OCI-LY7 (cell line): ENCODE measurements around the gene PFN2. TPM values are rescaled to one million over a fixed set of nuclear protein-coding genes. Genes with fewer than 3 reads are reported as not detected.

ENCODE experiments used
- BruUV-seq: library from RNA; stranded (reverse); fragments of 400-500 nt; replicated peaks from 2 replicates; lab custom pipeline; 2021; lab: Mats Ljungman, UMichigan
- CTCF ChIA-PET: fragments of 300-600 bp; sonication (Branson Sonifier 250); formaldehyde crosslinking; loops from one replicate; lab custom pipeline; 2022; ENCODE audit warnings: antibody characterized with exemption; ENCODE audit not compliant: unreplicated experiment; lab: Charles Lee
- POLR2A ChIA-PET: fragments of 300-600 bp; sonication (Branson Sonifier 250); formaldehyde crosslinking; loops from one replicate; lab custom pipeline; 2022; ENCODE audit warnings: antibody characterized with exemption; lab: Charles Lee
- DNase-seq: peaks from one replicate; pipeline ENCODE4 v3.0.0-alpha.2; 2015; ENCODE audit warnings: low spot score
- H2AFZ ChIP-seq: fragments of 200-600 bp; sonication (generic), shearing (Covaris generic); 2 replicates; pipeline ENCODE4 v1.6.1; 2014; ENCODE audit warnings: mild to moderate bottlenecking, antibody characterized with exemption, low read length, moderate library complexity
- H3K27ac ChIP-seq: fragments of 200-600 bp; sonication (generic); 2 replicates; pipeline ENCODE4 v1.5.1; 2014; ENCODE audit warnings: mixed run types, low read depth, mild to moderate bottlenecking, moderate library complexity, low read length, inconsistent platforms; ENCODE audit not compliant: poor library complexity, severe bottlenecking
- H3K36me3 ChIP-seq: fragments of 200-600 bp; sonication (generic); 2 replicates; pipeline ENCODE4 v1.6.1; 2014; ENCODE audit warnings: mild to moderate bottlenecking, antibody characterized with exemption, low read length, moderate library complexity, mixed read lengths; ENCODE audit not compliant: insufficient read depth
- H3K4me1 ChIP-seq: fragments of 200-600 bp; sonication (generic); 2 replicates; pipeline ENCODE4 v1.5.1; 2014; ENCODE audit warnings: mild to moderate bottlenecking, low read length; ENCODE audit not compliant: insufficient read depth, poor library complexity, severe bottlenecking
- H3K4me2 ChIP-seq: fragments of 200-600 bp; sonication (generic); 2 replicates; pipeline ENCODE4 v1.6.1; 2014; ENCODE audit warnings: mild to moderate bottlenecking, low read length
- H3K4me3 ChIP-seq: fragments of 200-600 bp; sonication (generic); 2 replicates; pipeline ENCODE4 v1.5.1; 2014; ENCODE audit warnings: mild to moderate bottlenecking, low read depth, low read length; ENCODE audit not compliant: poor library complexity, severe bottlenecking
- H3K79me2 ChIP-seq: fragments of 200-600 bp; sonication (generic); 2 replicates; pipeline ENCODE4 v1.6.1; 2016; ENCODE audit warnings: low read depth, mild to moderate bottlenecking, low read length, moderate library complexity, mixed read lengths; ENCODE audit not compliant: insufficient read depth
- H3K9me2 ChIP-seq: fragments of 200-600 bp; sonication (generic); 2 replicates; pipeline ENCODE4 v1.6.1; 2016; ENCODE audit warnings: mild to moderate bottlenecking, low read length, mixed read lengths; ENCODE audit not compliant: insufficient read depth
- H3K9me3 ChIP-seq: fragments of 200-600 bp; sonication (generic); 2 replicates; pipeline ENCODE4 v1.6.1; 2014; ENCODE audit warnings: mild to moderate bottlenecking, mixed run types, low read length, mixed read lengths
- H4K20me1 ChIP-seq: fragments of 200-600 bp; sonication (generic); 2 replicates; pipeline ENCODE4 v1.6.1; 2014; ENCODE audit warnings: mild to moderate bottlenecking, antibody characterized with exemption, low read length, moderate library complexity, mixed read lengths; ENCODE audit not compliant: insufficient read depth
- CTCF ChIP-seq: fragments of 200-600 bp; sonication (generic); conservative IDR thresholded peaks from 2 replicates; pipeline ENCODE4 v1.5.1; 2014; ENCODE audit warnings: mild to moderate bottlenecking, antibody characterized with exemption, low read length, moderate library complexity, mixed read lengths
- EZH2phosphoT487 ChIP-seq: fragments of 200-600 bp; sonication (generic); IDR thresholded peaks from 2 replicates; pipeline ENCODE4 v1.6.1; 2018; ENCODE audit warnings: low read depth, borderline replicate concordance, mild to moderate bottlenecking, mixed run types, antibody characterized with exemption, low read length, moderate library complexity, mixed read lengths
- intact Hi-C: fragments of 100-400 bp; cut with micrococcal nuclease; formaldehyde crosslinking; loops from one replicate; pipeline ENCODE4 v1.10.0; 2022; ENCODE audit not compliant: unreplicated experiment
- total RNA-seq, 2 experiments: library from RNA; depleted of rRNA in 1 of 2; stranded (reverse); fragments of >200 nt in 1 of 2; shearing (Covaris generic) in 1 of 2; gene quantifications; 2 replicates each; pipeline ENCODE4 v1.2.3, GENCODE V29; 2014 to 2022

PFN2 gene
- total RNA-seq, 2 experiments from 2014 or later, result 2.6 to 32.3 TPM

GRCh38 chr3:149967086-149967685, 3.5 kb downstream of the PFN2 start:
- ChIA-PET CTCF (no interaction called here), POLR2A (interaction anchor here (0.6 to 2.1 kb wide), 3 partner anchors 9 to 202 kb away, joined by 3 to 6 read pairs (median 4); no protein-coding TSS in a partner anchor)
- no peaks in the 10 kb centered on the region for H3K36me3 ChIP-seq
- no peak for TF ChIP-seq EZH2phosphoT487
- peak; percentile 86 for TF ChIP-seq CTCF
- H3K27ac ChIP-seq, result no peak overlapping the region
- no TSS peak for BruUV-seq
- H3K4me1 ChIP-seq, result peaks cover 8% of the 10 kb centered on the region
- no peaks in the 10 kb centered on the region for H3K9me3 ChIP-seq
- H2AFZ ChIP-seq, result no peak overlapping the region
- H3K4me2 ChIP-seq, result no peak overlapping the region
- no peaks in the 10 kb centered on the region; the same call in 1 of the 2 replicates for H4K20me1 ChIP-seq
- H3K9me2 ChIP-seq, result no peaks in the 10 kb centered on the region
- no peaks in the 10 kb centered on the region for H3K79me2 ChIP-seq
- intact Hi-C loops, result loop anchor here (5.0 kb wide), 1 partner anchor 255 kb away; no protein-coding TSS in a partner anchor
- no peak overlapping the region for H3K4me3 ChIP-seq
- DNase-seq, result peak; percentile 46

GRCh38 chr3:149965278-149965677, 5.4 kb downstream of the PFN2 start:
- peak; percentile 30 for DNase-seq
- Histone ChIP-seq H3K4me2 (no peak overlapping the region), H3K79me2 (no peaks in the 10 kb centered on the region), H3K36me3 (no peaks in the 10 kb centered on the region), H3K4me3 (no peak overlapping the region), H3K9me2 (no peaks in the 10 kb centered on the region), H4K20me1 (no peaks in the 10 kb centered on the region; the same call in 1 of the 2 replicates), H3K4me1 (peaks cover 6% of the 10 kb centered on the region), H3K9me3 (no peaks in the 10 kb centered on the region), H3K27ac (no peak overlapping the region), H2AFZ (no peak overlapping the region)
- no peak for TF ChIP-seq EZH2phosphoT487
- TF ChIP-seq CTCF, result no peak
- no TSS peak for BruUV-seq
- POLR2A ChIA-PET, result no interaction called here
- CTCF ChIA-PET, result no interaction called here
- intact Hi-C loops, result loop anchor here (5.0 kb wide), 1 partner anchor 257 kb away; no protein-coding TSS in a partner anchor

GRCh38 chr3:149964291-149964690, 6.4 kb downstream of the PFN2 start:
- no peaks in the 10 kb centered on the region for H3K36me3 ChIP-seq
- CTCF ChIA-PET, result no interaction called here
- H4K20me1 ChIP-seq, result no peaks in the 10 kb centered on the region; the same call in 1 of the 2 replicates
- no peak for DNase-seq
- intact Hi-C loops, result no loop called here
- no peak overlapping the region for H3K4me3 ChIP-seq
- H3K9me3 ChIP-seq, result no peaks in the 10 kb centered on the region
- H2AFZ ChIP-seq, result no peak overlapping the region
- TF ChIP-seq EZH2phosphoT487, result no peak
- no peak for TF ChIP-seq CTCF
- no peak overlapping the region for H3K4me2 ChIP-seq
- no peaks in the 10 kb centered on the region for H3K79me2 ChIP-seq
- no peaks in the 10 kb centered on the region for H3K9me2 ChIP-seq
- BruUV-seq, result no TSS peak
- no peak overlapping the region for H3K27ac ChIP-seq
- no peaks in the 10 kb centered on the region for H3K4me1 ChIP-seq
- POLR2A ChIA-PET, result no interaction called here
